OCI-LY1 (cell line): ENCODE results near the gene DPF1.

ENCODE experiments used
- H2AFZ ChIP-seq: fragments of 200-600 bp; sonication (generic), shearing (Covaris generic); 2 replicates; pipeline ENCODE4 v1.6.0; 2014; ENCODE audit warnings: antibody characterized with exemption, mild to moderate bottlenecking, low read length
- H3F3A ChIP-seq: fragments of 200-600 bp; sonication (generic), shearing (Covaris generic); 2 replicates; pipeline ENCODE4 v1.6.0; 2014; ENCODE audit warnings: mild to moderate bottlenecking, antibody characterized with exemption, low read length, moderate library complexity; ENCODE audit not compliant: insufficient read depth
- H3K27ac ChIP-seq: fragments of 200-600 bp; sonication (generic); 2 replicates; pipeline ENCODE4 v1.5.1; 2014; ENCODE audit warnings: low read length, mixed run types, mild to moderate bottlenecking, low read depth; ENCODE audit not compliant: poor library complexity, severe bottlenecking
- H3K27me3 ChIP-seq: fragments of 200-600 bp; sonication (generic); 2 replicates; pipeline ENCODE4 v1.6.0; 2014; ENCODE audit warnings: antibody characterized with exemption, mild to moderate bottlenecking, low read length, moderate library complexity; ENCODE audit not compliant: insufficient read depth
- H3K36me3 ChIP-seq: fragments of 200-600 bp; sonication (generic); 2 replicates; pipeline ENCODE4 v1.6.1; 2014; ENCODE audit warnings: mild to moderate bottlenecking, antibody characterized with exemption, low read length, moderate library complexity, mixed read lengths; ENCODE audit not compliant: insufficient read depth
- H3K4me1 ChIP-seq: fragments of 200-600 bp; sonication (generic); 2 replicates; pipeline ENCODE4 v1.5.1; 2014; ENCODE audit warnings: mild to moderate bottlenecking, low read length, moderate library complexity; ENCODE audit not compliant: insufficient read depth, severe bottlenecking
- H3K4me2 ChIP-seq: fragments of 200-600 bp; sonication (generic), shearing (Covaris generic); 2 replicates; pipeline ENCODE4 v1.6.1; 2014; ENCODE audit warnings: low read length
- H3K4me3 ChIP-seq: fragments of 200-600 bp; sonication (generic); 2 replicates; pipeline ENCODE4 v1.5.1; 2014; ENCODE audit warnings: low read length, low read depth, mild to moderate bottlenecking, mixed read lengths; ENCODE audit not compliant: poor library complexity, severe bottlenecking
- H3K79me2 ChIP-seq: fragments of 200-600 bp; shearing (Covaris generic); 2 replicates; pipeline ENCODE4 v1.6.1; 2016; ENCODE audit warnings: mixed run types, low read length, mixed read lengths; ENCODE audit not compliant: insufficient read depth
- H3K9ac ChIP-seq: fragments of 200-600 bp; sonication (generic), shearing (Covaris generic); 2 replicates; pipeline ENCODE4 v1.6.1; 2014; ENCODE audit warnings: mild to moderate bottlenecking, low read length, mixed read lengths
- H3K9me2 ChIP-seq: fragments of 200-600 bp; sonication (generic), shearing (Covaris generic); 2 replicates; pipeline ENCODE4 v1.6.1; 2014; ENCODE audit warnings: low read depth, mild to moderate bottlenecking, low read length, mixed read lengths
- H3K9me3 ChIP-seq: fragments of 200-600 bp; shearing (Covaris generic); 2 replicates; pipeline ENCODE4 v1.6.1; 2014; ENCODE audit warnings: low read length, mixed read lengths
- H4K20me1 ChIP-seq: fragments of 200-600 bp; sonication (generic), shearing (Covaris generic); 2 replicates; pipeline ENCODE4 v1.6.0; 2016; ENCODE audit warnings: mild to moderate bottlenecking, low read length; ENCODE audit not compliant: insufficient read depth
- CTCF ChIP-seq: fragments of 200-600 bp; sonication (generic), shearing (Covaris generic); IDR thresholded peaks from 2 replicates; pipeline ENCODE4 v1.5.1; 2017; ENCODE audit warnings: mild to moderate bottlenecking, antibody characterized with exemption, low read length, moderate library complexity, mixed read lengths
- EZH2 ChIP-seq: fragments of 200-600 bp; sonication (generic), shearing (Covaris generic); IDR thresholded peaks from 2 replicates; pipeline ENCODE4 v1.8.0; 2017; ENCODE audit warnings: borderline replicate concordance, mixed run types, mild to moderate bottlenecking, antibody characterized with exemption, low read length, moderate library complexity, mixed read lengths

DPF1 gene

GRCh38 chr19:38204096-38204495 is 19.9 kb downstream of the DPF1 start:
- Histone ChIP-seq H3K9me2 (no peaks in the 10 kb centered on the region), H3K9ac (no peak overlapping the region), H3K27me3 (peaks cover 3% of the 10 kb centered on the region; the same call in 1 of the 2 replicates), H3K9me3 (no peaks in the 10 kb centered on the region), H3K79me2 (no peaks in the 10 kb centered on the region), H4K20me1 (no peaks in the 10 kb centered on the region), H3K4me1 (no peaks in the 10 kb centered on the region), H3K4me3 (no peak overlapping the region), H2AFZ (no peak overlapping the region), H3K36me3 (peaks cover 36% of the 10 kb centered on the region), H3F3A (no peaks in the 10 kb centered on the region), H3K4me2 (no peak overlapping the region), H3K27ac (no peak overlapping the region)
- TF ChIP-seq EZH2: no peak
- no peak for TF ChIP-seq CTCF

- H4K20me1 ChIP-seq: no peaks in the 10 kb centered on the region
- no peaks in the 10 kb centered on the region for H3K9me2 ChIP-seq
- H3K36me3 ChIP-seq: peaks cover 45% of the 10 kb centered on the region
- H3K4me1 ChIP-seq: no peaks in the 10 kb centered on the region
- no peak overlapping the region for H3K4me2 ChIP-seq
- H2AFZ ChIP-seq: no peak overlapping the region
- H3F3A ChIP-seq: no peaks in the 10 kb centered on the region
- no peak overlapping the region for H3K9ac ChIP-seq
- H3K79me2 ChIP-seq: no peaks in the 10 kb centered on the region
- TF ChIP-seq CTCF: no peak
- TF ChIP-seq EZH2: no peak
- H3K27ac ChIP-seq: no peak overlapping the region
- no peak overlapping the region for H3K4me3 ChIP-seq
- no peaks in the 10 kb centered on the region for H3K9me3 ChIP-seq
- H3K27me3 ChIP-seq: 0 out of 2 replicates have a peak, but pooled peaks cover under 1% of the 10 kb centered on the region
Observed at GRCh38 chr19:38203197-38203596, 20.8 kb downstream of the DPF1 start.

- H3K4me3 ChIP-seq: no peak overlapping the region
- H3K79me2 ChIP-seq: no peaks in the 10 kb centered on the region
- peaks cover 47% of the 10 kb centered on the region for H3K36me3 ChIP-seq
- H3K27ac ChIP-seq: no peak overlapping the region
- TF ChIP-seq CTCF: no peak
- TF ChIP-seq EZH2: no peak
- H3K27me3 ChIP-seq: no peaks in the 10 kb centered on the region
- H3K9ac ChIP-seq: no peak overlapping the region
- H3K9me3 ChIP-seq: no peaks in the 10 kb centered on the region
- H4K20me1 ChIP-seq: no peaks in the 10 kb centered on the region
- H3K4me2 ChIP-seq: no peak overlapping the region
- H3K9me2 ChIP-seq: no peaks in the 10 kb centered on the region
- H3F3A ChIP-seq: no peaks in the 10 kb centered on the region
- H2AFZ ChIP-seq: no peak overlapping the region
- no peaks in the 10 kb centered on the region for H3K4me1 ChIP-seq
Observed at GRCh38 chr19:38202504-38202903, 21.5 kb downstream of the DPF1 start.
